Thoracic aorta (tissue), 2 donors: ENCODE measurements around the gene CCDC181. TPM values are rescaled to one million over a fixed set of nuclear protein-coding genes. Genes with fewer than 3 reads are reported as not detected.

Source experiments
- ATAC-seq: fragments of 150-250 bp; one replicate; pipeline ENCODE4 v1.8.0; 2017; ENCODE audit warnings: low read depth; ENCODE audit not compliant: insufficient number of reproducible peaks, low FRiP score
- DNase-seq: peaks from one replicate; pipeline ENCODE4 v3.0.0-alpha.2; 2020; ENCODE audit warnings: low spot score
- H3K27ac ChIP-seq, 2 donors: fragments of 200-600 bp; sonication (generic); 1 replicate in 1 of 2; 2 replicates in 1 of 2; pipeline ENCODE4 v1.5.1; 2016; ENCODE audit warnings: mild to moderate bottlenecking in 2 of 2, moderate library complexity in 2 of 2
- H3K27me3 ChIP-seq: fragments of 200-600 bp; sonication (generic); replicated peaks from 2 replicates; pipeline ENCODE4 v1.6.0; 2016; ENCODE audit warnings: mild to moderate bottlenecking; ENCODE audit not compliant: insufficient read depth
- H3K36me3 ChIP-seq: fragments of 200-600 bp; sonication (generic); one replicate; pipeline ENCODE4 v1.5.1; 2016
- H3K4me1 ChIP-seq, 2 donors: fragments of 200-600 bp; sonication (generic); 1 replicate in 1 of 2; 2 replicates in 1 of 2; pipeline versions ENCODE4 v1.5.1 to v1.6.0; 2016; ENCODE audit warnings: low read depth in 2 of 2, mild to moderate bottlenecking in 1 of 2; ENCODE audit not compliant: control insufficient read depth in 1 of 2
- H3K4me3 ChIP-seq: fragments of 200-600 bp; sonication (generic); 2 replicates; pipeline ENCODE4 v1.5.1; 2016; ENCODE audit warnings: mild to moderate bottlenecking
- H3K9me3 ChIP-seq: fragments of 200-600 bp; sonication (generic); 2 replicates; pipeline ENCODE4 v1.5.1; 2016
- CTCF ChIP-seq: fragments of 200-600 bp; sonication (generic); IDR thresholded peaks from one replicate; pipeline ENCODE4 v1.5.1; 2019; ENCODE audit warnings: antibody characterized with exemption
- total RNA-seq, 2 donors: library from RNA; depleted of rRNA; stranded (reverse); fragments of >200 nt; gene quantifications; one replicate each; pipeline versions ENCODE4 v1.1.0 to v1.2.3, GENCODE V29; 2016

The CCDC181 gene
- total RNA-seq, 2 donors from 2014 or later = 0.54 to 2.9 TPM

GRCh38 chr1:169460191-169460833, 33.0 kb upstream of the CCDC181 start:
- peaks cover 7% of the 10 kb centered on the region for H3K9me3 ChIP-seq
- H3K27me3 ChIP-seq = no peaks in the 10 kb centered on the region
- no peak for TF ChIP-seq CTCF
- peaks cover 0 to 8% of the 10 kb centered on the region in 2 donors for H3K4me1 ChIP-seq
- no peak for ATAC-seq
- H3K4me3 ChIP-seq = peak overlapping the region; percentile 49
- DNase-seq = no peak
- H3K36me3 ChIP-seq = no peaks in the 10 kb centered on the region
- no peak overlapping the region for H3K27ac ChIP-seq

- no peak for TF ChIP-seq CTCF
- H3K4me1 ChIP-seq = peaks cover 0 to 8% of the 10 kb centered on the region in 2 donors
- no peak overlapping the region for H3K27ac ChIP-seq
- ATAC-seq = no peak
- H3K9me3 ChIP-seq = peaks cover 7% of the 10 kb centered on the region
- H3K27me3 ChIP-seq = no peaks in the 10 kb centered on the region
- H3K4me3 ChIP-seq = no peak overlapping the region
- no peak for DNase-seq
- no peaks in the 10 kb centered on the region for H3K36me3 ChIP-seq
Observed at GRCh38 chr1:169457443-169457842, 30.2 kb upstream of the CCDC181 start.

- ATAC-seq (no peak), DNase-seq (no peak)
- Histone ChIP-seq H3K4me3 (no peak overlapping the region), H3K27me3 (no peaks in the 10 kb centered on the region), H3K4me1 (peaks cover 0 to 8% of the 10 kb centered on the region in 2 donors), H3K27ac (no peak overlapping the region), H3K36me3 (no peaks in the 10 kb centered on the region), H3K9me3 (peaks cover 7% of the 10 kb centered on the region)
- TF ChIP-seq CTCF = no peak
Observed at GRCh38 chr1:169456029-169456428, 28.8 kb upstream of the CCDC181 start.

- no peak for ATAC-seq
- no peaks in the 10 kb centered on the region for H3K36me3 ChIP-seq
- DNase-seq = no peak
- H3K9me3 ChIP-seq = peaks cover 7% of the 10 kb centered on the region
- no peaks in the 10 kb centered on the region for H3K27me3 ChIP-seq
- no peak overlapping the region for H3K4me3 ChIP-seq
- no peak for TF ChIP-seq CTCF
- H3K27ac ChIP-seq = no peak overlapping the region
- no peaks in the 10 kb centered on the region for H3K4me1 ChIP-seq
Observed at GRCh38 chr1:169452921-169453320, 25.6 kb upstream of the CCDC181 start.

- ATAC-seq (no peak), DNase-seq (no peak)
- H3K4me1 ChIP-seq = no peaks in the 10 kb centered on the region
- no peak for TF ChIP-seq CTCF
- H3K9me3 ChIP-seq = no peaks in the 10 kb centered on the region
- no peak overlapping the region for H3K4me3 ChIP-seq
- H3K27me3 ChIP-seq = no peaks in the 10 kb centered on the region
- no peaks in the 10 kb centered on the region for H3K36me3 ChIP-seq
- no peak overlapping the region for H3K27ac ChIP-seq
Observed at GRCh38 chr1:169451218-169451824, 24.0 kb upstream of the CCDC181 start.
